HUES48 (cell line): ENCODE data around the gene EFL1.

ENCODE experiments used
- H3K27ac ChIP-seq: one replicate; pipeline ENCODE4 v1.7.0; 2013; ENCODE audit warnings: low read depth, low read length, inconsistent platforms
- H3K27me3 ChIP-seq: 2 replicates; pipeline ENCODE4 v1.6.1; 2013; ENCODE audit warnings: mild to moderate bottlenecking, low read length; ENCODE audit not compliant: control insufficient read depth, insufficient read depth
- H3K36me3 ChIP-seq: 2 replicates; pipeline ENCODE4 v1.6.1; 2013; ENCODE audit warnings: low read length; ENCODE audit not compliant: control insufficient read depth, insufficient read depth
- H3K4me1 ChIP-seq: 2 replicates; pipeline ENCODE4 v1.6.1; 2013; ENCODE audit warnings: mild to moderate bottlenecking, low read length; ENCODE audit not compliant: control insufficient read depth, insufficient read depth
- H3K4me3 ChIP-seq: 2 replicates; pipeline ENCODE4 v1.5.1; 2013; ENCODE audit warnings: mild to moderate bottlenecking, low read depth, low read length
- H3K9ac ChIP-seq: 2 replicates; pipeline ENCODE4 v1.6.1; 2013; ENCODE audit warnings: mild to moderate bottlenecking, low read depth, low read length, moderate library complexity
- H3K9me3 ChIP-seq: 2 replicates; pipeline ENCODE4 v1.6.1; 2013; ENCODE audit warnings: low read length; ENCODE audit not compliant: control insufficient read depth, insufficient read depth

Gene EFL1

GRCh38 chr15:82146990-82147461, 115.5 kb downstream of the EFL1 start:
- no peaks in the 10 kb centered on the region for H3K4me1 ChIP-seq
- peak overlapping the region; percentile 30 for H3K27ac ChIP-seq
- no peaks in the 10 kb centered on the region for H3K27me3 ChIP-seq
- no peak overlapping the region for H3K9ac ChIP-seq
- H3K36me3 ChIP-seq = peaks cover 22% of the 10 kb centered on the region
- no peak overlapping the region for H3K4me3 ChIP-seq
- H3K9me3 ChIP-seq = no peaks in the 10 kb centered on the region

- H3K27ac ChIP-seq = peak overlapping the region; percentile 30
- H3K4me3 ChIP-seq = no peak overlapping the region
- peaks cover 18% of the 10 kb centered on the region for H3K36me3 ChIP-seq
- no peaks in the 10 kb centered on the region for H3K27me3 ChIP-seq
- no peaks in the 10 kb centered on the region for H3K9me3 ChIP-seq
- no peaks in the 10 kb centered on the region for H3K4me1 ChIP-seq
- no peak overlapping the region for H3K9ac ChIP-seq
Observed at GRCh38 chr15:82146576-82146975, 116.0 kb downstream of the EFL1 start.

- no peak overlapping the region for H3K9ac ChIP-seq
- H3K9me3 ChIP-seq = no peaks in the 10 kb centered on the region
- no peaks in the 10 kb centered on the region for H3K27me3 ChIP-seq
- no peak overlapping the region for H3K4me3 ChIP-seq
- no peak overlapping the region for H3K27ac ChIP-seq
- no peaks in the 10 kb centered on the region for H3K4me1 ChIP-seq
- 0 out of 2 replicates have a peak, but pooled peaks cover 3% of the 10 kb centered on the region for H3K36me3 ChIP-seq
Observed at GRCh38 chr15:82143390-82144385, 118.8 kb downstream of the EFL1 start.

GRCh38 chr15:82140886-82141285, 121.6 kb downstream of the EFL1 start:
- no peaks in the 10 kb centered on the region for H3K27me3 ChIP-seq
- H3K9me3 ChIP-seq = no peaks in the 10 kb centered on the region
- H3K9ac ChIP-seq = no peak overlapping the region
- H3K4me3 ChIP-seq = no peak overlapping the region
- no peaks in the 10 kb centered on the region for H3K4me1 ChIP-seq
- H3K36me3 ChIP-seq = peaks cover 25% of the 10 kb centered on the region
- H3K27ac ChIP-seq = no peak overlapping the region

DNA sequence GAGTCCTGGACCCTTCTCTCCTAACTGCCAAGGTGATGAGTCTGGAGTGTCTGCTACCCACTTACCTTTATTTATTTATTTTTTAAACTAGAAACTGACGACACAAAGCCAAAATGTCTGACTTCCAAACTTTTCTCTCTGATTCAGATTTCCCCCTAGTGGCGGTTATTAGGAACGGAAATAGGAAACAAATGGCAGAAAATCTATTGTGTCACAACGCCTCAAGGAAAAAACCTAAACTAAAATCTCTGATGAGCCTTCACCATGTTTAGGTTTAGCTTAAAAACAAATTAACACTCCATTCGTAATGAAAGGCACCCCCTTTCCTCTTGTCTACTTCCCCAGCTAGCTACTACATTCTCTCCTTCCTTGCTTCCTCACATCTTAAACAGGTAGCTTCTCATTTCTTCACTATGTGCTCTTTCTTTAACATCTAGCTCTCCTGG, 122.7 kb downstream of the EFL1 start:
- Histone ChIP-seq H3K36me3 (peaks cover 29% of the 10 kb centered on the region), H3K4me3 (no peak overlapping the region), H3K27me3 (no peaks in the 10 kb centered on the region), H3K4me1 (no peaks in the 10 kb centered on the region), H3K9me3 (no peaks in the 10 kb centered on the region), H3K27ac (no peak overlapping the region), H3K9ac (no peak overlapping the region)

DNA sequence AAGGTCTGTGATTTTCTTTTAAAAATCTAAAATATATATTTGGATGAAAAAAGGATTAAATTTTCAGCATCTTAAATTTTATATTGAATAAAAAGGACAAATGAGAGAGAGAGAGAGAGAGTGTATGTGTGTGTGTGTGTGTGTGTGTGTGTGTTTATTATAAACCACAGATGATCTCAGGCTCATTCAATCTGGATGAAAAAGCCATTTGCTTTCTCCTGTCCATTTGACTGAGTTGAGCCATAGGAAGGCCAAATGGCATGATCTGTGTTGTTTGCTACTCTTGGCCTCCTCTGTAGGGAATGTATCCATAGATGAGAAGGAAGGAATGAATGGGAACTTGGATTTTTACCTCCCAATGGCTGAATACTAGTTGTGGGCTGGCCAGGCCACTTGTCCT, 124.2 kb downstream of the EFL1 start:
- Histone ChIP-seq H3K9ac (no peak overlapping the region), H3K9me3 (no peaks in the 10 kb centered on the region), H3K4me3 (no peak overlapping the region), H3K4me1 (no peaks in the 10 kb centered on the region), H3K27ac (no peak overlapping the region), H3K36me3 (peaks cover 30% of the 10 kb centered on the region), H3K27me3 (no peaks in the 10 kb centered on the region)

DNA sequence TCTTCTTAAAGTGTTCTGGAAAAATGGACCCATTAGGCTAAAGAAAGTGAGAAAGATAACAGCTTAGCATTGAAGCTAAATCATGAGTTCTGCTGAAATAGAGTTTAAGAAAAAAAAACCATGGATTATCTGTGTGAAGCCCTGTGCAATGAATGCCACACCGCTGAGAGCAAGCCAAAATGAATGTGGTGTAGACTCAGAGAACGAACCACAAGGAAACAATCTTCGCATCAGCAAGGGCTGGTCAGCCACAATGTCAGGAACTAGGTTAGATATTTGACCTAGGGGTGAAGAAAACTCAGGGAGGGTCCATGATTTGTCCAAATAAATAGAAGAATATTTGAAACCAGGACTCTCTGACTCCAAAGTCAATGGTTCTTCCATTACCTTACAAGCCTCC, 125.3 kb downstream of the EFL1 start:
- Histone ChIP-seq H3K4me1 (no peaks in the 10 kb centered on the region), H3K9me3 (no peaks in the 10 kb centered on the region), H3K9ac (no peak overlapping the region), H3K27ac (no peak overlapping the region), H3K27me3 (no peaks in the 10 kb centered on the region), H3K36me3 (peaks cover 30% of the 10 kb centered on the region), H3K4me3 (no peak overlapping the region)

GRCh38 chr15:82136120-82136519, 126.4 kb downstream of the EFL1 start:
- Histone ChIP-seq H3K4me3 (no peak overlapping the region), H3K4me1 (no peaks in the 10 kb centered on the region), H3K9me3 (no peaks in the 10 kb centered on the region), H3K27ac (no peak overlapping the region), H3K36me3 (peaks cover 30% of the 10 kb centered on the region), H3K27me3 (no peaks in the 10 kb centered on the region), H3K9ac (no peak overlapping the region)

DNA sequence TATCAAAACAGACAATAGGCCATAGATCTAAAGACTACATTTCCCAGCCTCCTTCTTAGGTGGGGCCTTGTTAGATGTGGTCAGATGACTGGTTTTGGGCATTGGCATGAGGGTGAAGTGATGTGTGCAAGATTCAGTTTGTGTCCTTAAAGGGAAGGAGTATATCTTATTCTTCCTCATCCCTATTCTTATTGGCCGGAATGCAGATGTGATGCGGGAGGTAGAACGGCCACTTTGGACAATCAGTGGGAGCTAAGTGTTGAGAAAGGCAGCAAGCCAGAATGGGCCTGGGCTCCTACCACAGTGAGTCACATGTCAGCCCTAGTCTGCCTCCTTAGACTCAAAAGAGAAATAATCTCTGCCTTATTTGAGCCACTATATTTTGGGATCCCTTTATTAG, 126.9 kb downstream of the EFL1 start:
- H3K36me3 ChIP-seq = peaks cover 32% of the 10 kb centered on the region
- no peaks in the 10 kb centered on the region for H3K27me3 ChIP-seq
- no peaks in the 10 kb centered on the region for H3K4me1 ChIP-seq
- no peaks in the 10 kb centered on the region for H3K9me3 ChIP-seq
- no peak overlapping the region for H3K9ac ChIP-seq
- no peak overlapping the region for H3K27ac ChIP-seq
- no peak overlapping the region for H3K4me3 ChIP-seq

DNA sequence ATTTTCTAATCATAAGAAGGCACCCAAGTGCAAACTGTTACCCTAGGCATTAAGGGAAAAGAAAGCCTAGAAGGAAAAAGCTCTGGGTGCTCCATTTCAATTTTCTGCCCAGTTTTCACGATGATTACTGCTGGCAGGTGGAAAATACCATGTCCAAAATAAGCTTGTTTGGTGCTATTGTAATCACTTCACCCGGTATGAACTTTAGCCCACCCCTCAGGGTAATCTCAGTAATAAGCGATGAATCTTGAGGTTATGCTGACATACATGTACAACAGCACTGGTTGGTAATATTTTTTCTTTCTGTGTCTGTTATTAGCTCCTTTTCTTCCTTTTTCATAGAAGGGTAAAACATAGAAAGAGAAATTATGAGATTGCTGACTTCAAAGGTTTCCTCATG, 128.1 kb downstream of the EFL1 start:
- Histone ChIP-seq H3K9ac (no peak overlapping the region), H3K27ac (no peak overlapping the region), H3K27me3 (no peaks in the 10 kb centered on the region), H3K4me3 (no peak overlapping the region), H3K36me3 (peaks cover 42% of the 10 kb centered on the region), H3K9me3 (no peaks in the 10 kb centered on the region), H3K4me1 (no peaks in the 10 kb centered on the region)

- Histone ChIP-seq H3K9me3 (no peaks in the 10 kb centered on the region), H3K27ac (no peak overlapping the region), H3K36me3 (peaks cover 46% of the 10 kb centered on the region), H3K4me1 (no peaks in the 10 kb centered on the region), H3K4me3 (no peak overlapping the region), H3K27me3 (no peaks in the 10 kb centered on the region), H3K9ac (no peak overlapping the region)
Observed at GRCh38 chr15:82133251-82133650, 129.3 kb downstream of the EFL1 start.
